ENCODE results near the gene FNDC10.

GRCh38 chr1:1599935-1600860 is at the start of gene FNDC10:
- TF ChIP-seq CTCF (IDR thresholded peaks at IDR 0.05): no peak
- no peak for TF ChIP-seq POLR2A (IDR thresholded peaks at IDR 0.05)
